Tibial artery (tissue), 4 donors: ENCODE measurements around the gene PPP6R3.

Source experiments
- DNase-seq, 2 donors: peaks; one replicate each; pipeline ENCODE4 v3.0.0-alpha.2; 2019
- H3K27ac ChIP-seq, 2 donors: fragments of 200-600 bp; sonication (generic) in 1 of 2; 1 replicate in 1 of 2; 2 replicates in 1 of 2; pipeline ENCODE4 v1.5.1; 2018 to 2019; ENCODE audit warnings: mild to moderate bottlenecking in 1 of 2
- H3K27me3 ChIP-seq, 2 donors: fragments of 200-600 bp; sonication (generic) in 1 of 2; one replicate each; pipeline versions ENCODE4 v1.5.1 to v1.6.0; 2016 to 2019
- H3K36me3 ChIP-seq, 3 donors: fragments of 200-600 bp; sonication (generic) in 2 of 3; one replicate each; pipeline ENCODE4 v1.5.1; 2016 to 2019; ENCODE audit warnings: mild to moderate bottlenecking in 2 of 3
- H3K4me1 ChIP-seq, 4 donors: fragments of 200-600 bp; sonication (generic) in 2 of 4; 1 replicate in 3 of 4; 2 replicates in 1 of 4; pipeline ENCODE4 v1.5.1; 2016 to 2019
- H3K4me3 ChIP-seq, 2 donors: fragments of 200-600 bp; sonication (generic) in 1 of 2; 1 replicate in 1 of 2; 2 replicates in 1 of 2; pipeline ENCODE4 v1.5.1; 2018 to 2019; ENCODE audit warnings: mild to moderate bottlenecking in 2 of 2
- H3K9me3 ChIP-seq, 3 donors: fragments of 200-600 bp; sonication (generic) in 1 of 3; one replicate each; pipeline ENCODE4 v1.5.1; 2016 to 2019
- CTCF ChIP-seq, 2 experiments: fragments of 200-600 bp in 1 of 2; fragments of 450-650 bp in 1 of 2; IDR thresholded peaks; one replicate each; pipeline ENCODE4 v1.5.1; 2017 to 2019; ENCODE audit warnings: antibody characterized with exemption in 2 of 2, mild to moderate bottlenecking in 1 of 2, moderate library complexity in 1 of 2
- intact Hi-C: fragments of 100-400 bp; cut with DNase I; formaldehyde crosslinking; loops from one replicate; pipeline ENCODE4 v1.15.0; 2023; ENCODE audit warnings: low total_unique reads

The PPP6R3 gene

DNA sequence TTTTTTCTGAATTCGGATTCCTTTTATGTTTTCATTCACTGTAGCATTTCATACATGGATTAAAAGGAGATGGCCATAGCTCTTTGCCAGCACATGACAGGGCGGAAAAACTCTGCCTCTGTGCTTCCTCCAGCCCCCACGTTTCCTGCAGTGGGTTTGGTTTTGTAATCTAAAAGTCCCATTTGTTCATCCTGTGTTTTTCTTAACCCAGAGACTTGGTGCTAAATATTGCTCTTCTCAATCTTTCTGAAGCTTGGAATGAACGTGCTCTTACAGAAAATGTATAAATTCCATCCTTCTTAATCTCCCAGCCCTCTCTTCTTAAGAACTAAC is 89.9 kb downstream of the PPP6R3 start:
- DNase-seq, result no peak
- Histone ChIP-seq H3K27me3 (no peaks in the 10 kb centered on the region), H3K4me1 (peaks cover 0 to 33% (median 16%) of the 10 kb centered on the region in 4 donors), H3K27ac (no peak overlapping the region), H3K36me3 (peaks cover 32 to 61% (median 54%) of the 10 kb centered on the region in 3 donors), H3K4me3 (no peak overlapping the region), H3K9me3 (no peaks in the 10 kb centered on the region)
- no peak for TF ChIP-seq CTCF (IDR thresholded peaks at IDR 0.05)
- intact Hi-C loops, result no loop called here

GRCh38 chr11:68551223-68551622 is 90.7 kb downstream of the PPP6R3 start:
- H3K36me3 ChIP-seq, result peaks cover 32 to 58% (median 52%) of the 10 kb centered on the region in 3 donors

DNA sequence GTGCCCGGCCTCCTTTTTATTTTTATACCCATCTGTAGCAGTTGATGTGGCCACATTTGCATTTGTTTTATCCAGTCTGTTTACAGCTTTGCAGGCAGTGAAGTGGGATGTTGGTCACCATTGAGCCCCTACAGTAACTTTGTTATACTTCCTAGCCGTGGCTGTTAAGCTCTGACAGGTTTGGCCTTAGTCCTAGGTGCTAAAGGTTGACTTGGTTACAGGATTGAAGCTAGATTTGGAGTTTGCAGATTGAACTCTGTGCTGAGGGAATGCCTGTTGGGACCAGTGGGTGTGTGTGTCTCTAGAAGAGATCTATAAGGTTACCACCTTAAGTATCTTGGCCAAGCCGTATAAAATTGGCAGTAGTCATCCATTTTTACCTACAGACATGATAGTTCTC is 91.2 kb downstream of the PPP6R3 start:
- H3K27ac ChIP-seq, result no peak overlapping the region
- H3K9me3 ChIP-seq, result no peaks in the 10 kb centered on the region
- intact Hi-C loops, result no loop called here
- no peak for DNase-seq
- peaks cover 0 to 24% (median 10%) of the 10 kb centered on the region in 4 donors for H3K4me1 ChIP-seq
- no peaks in the 10 kb centered on the region for H3K27me3 ChIP-seq
- H3K4me3 ChIP-seq, result no peak overlapping the region
- peaks cover 32 to 52% (median 49%) of the 10 kb centered on the region in 3 donors for H3K36me3 ChIP-seq
- no peak for TF ChIP-seq CTCF (IDR thresholded peaks at IDR 0.05)

More at GRCh38 chr11:68551223-68551622, 90.7 kb downstream of the PPP6R3 start:
- TF ChIP-seq CTCF (IDR thresholded peaks at IDR 0.05), result no peak
- H3K27me3 ChIP-seq, result no peaks in the 10 kb centered on the region
- no peak for DNase-seq
- no peak overlapping the region for H3K27ac ChIP-seq
- H3K4me1 ChIP-seq, result peaks cover 0 to 27% (median 13%) of the 10 kb centered on the region in 4 donors
- H3K9me3 ChIP-seq, result no peaks in the 10 kb centered on the region
- intact Hi-C loops, result no loop called here
- no peak overlapping the region for H3K4me3 ChIP-seq

DNA sequence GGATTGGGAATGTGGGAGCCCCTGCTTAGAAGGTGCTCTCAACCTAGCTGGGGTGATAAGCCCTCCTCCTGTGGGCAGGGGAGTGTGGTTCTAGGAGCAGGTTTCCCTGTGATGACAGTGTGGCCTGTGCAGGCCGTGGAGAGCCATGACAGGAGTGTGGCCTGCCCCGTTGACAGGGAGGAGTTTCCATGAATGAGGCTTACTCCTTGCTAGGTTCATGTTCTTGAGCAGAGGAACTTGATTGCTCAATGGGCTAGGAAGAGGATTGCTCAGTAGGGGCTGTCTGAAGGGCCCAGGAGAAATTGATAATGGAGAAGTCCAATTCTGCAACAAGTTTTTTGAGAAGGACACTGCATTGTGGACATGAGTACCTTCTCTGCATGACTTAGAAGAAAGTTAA is 92.0 kb downstream of the PPP6R3 start:
- TF ChIP-seq CTCF (IDR thresholded peaks at IDR 0.05), result no peak
- no peak overlapping the region for H3K27ac ChIP-seq
- no peaks in the 10 kb centered on the region for H3K9me3 ChIP-seq
- H3K4me1 ChIP-seq, result peaks cover 0 to 20% (median 8%) of the 10 kb centered on the region in 4 donors
- H3K4me3 ChIP-seq, result no peak overlapping the region
- DNase-seq, result no peak
- peaks cover 32 to 57% (median 50%) of the 10 kb centered on the region in 3 donors for H3K36me3 ChIP-seq
- no peaks in the 10 kb centered on the region for H3K27me3 ChIP-seq
- intact Hi-C loops, result no loop called here

DNA sequence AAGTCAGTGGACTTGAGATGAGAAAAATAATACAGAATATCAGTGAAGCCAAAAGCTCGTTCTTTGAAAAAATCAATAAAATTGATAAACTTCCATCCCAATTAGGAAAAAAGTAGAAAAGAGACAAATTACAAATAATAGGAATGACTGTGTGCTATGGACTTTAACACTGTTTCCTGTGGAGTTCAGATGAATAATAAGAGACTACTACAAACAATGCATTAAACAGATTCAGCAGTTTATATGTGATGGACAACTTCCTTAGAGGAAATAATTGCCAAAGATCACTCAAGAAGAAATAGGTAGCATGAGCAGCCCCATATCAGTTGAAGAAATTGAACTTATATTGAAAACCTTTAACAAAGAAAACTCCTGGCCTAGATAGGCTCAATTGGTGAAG is 99.7 kb downstream of the PPP6R3 start:
- H3K36me3 ChIP-seq, result peaks cover 18 to 52% (median 42%) of the 10 kb centered on the region in 3 donors
- no peaks in the 10 kb centered on the region for H3K27me3 ChIP-seq

More for the DNA sequence above, 99.7 kb downstream of the PPP6R3 start:
- intact Hi-C loops, result no loop called here
- Histone ChIP-seq H3K4me1 (no peaks in the 10 kb centered on the region), H3K4me3 (no peak overlapping the region), H3K9me3 (no peaks in the 10 kb centered on the region), H3K27ac (no peak overlapping the region)
- no peak for DNase-seq
- no peak for TF ChIP-seq CTCF (IDR thresholded peaks at IDR 0.05)
